GM08714 (cell line): Measurements from ENCODE around the gene GBX1.

Source experiments
- H3K4me3 ChIP-seq: fragments of 200-500 bp; sonication (Bioruptor generic); 2 replicates; pipeline ENCODE4 v1.5.1; 2014; ENCODE audit warnings: mild to moderate bottlenecking, low read length, inconsistent platforms
- ZNF274 ChIP-seq: IDR thresholded peaks from 2 replicates; pipeline ENCODE4 v1.6.1; 2012; ENCODE audit warnings: mild to moderate bottlenecking, low read depth, low read length

GBX1 gene

DNA sequence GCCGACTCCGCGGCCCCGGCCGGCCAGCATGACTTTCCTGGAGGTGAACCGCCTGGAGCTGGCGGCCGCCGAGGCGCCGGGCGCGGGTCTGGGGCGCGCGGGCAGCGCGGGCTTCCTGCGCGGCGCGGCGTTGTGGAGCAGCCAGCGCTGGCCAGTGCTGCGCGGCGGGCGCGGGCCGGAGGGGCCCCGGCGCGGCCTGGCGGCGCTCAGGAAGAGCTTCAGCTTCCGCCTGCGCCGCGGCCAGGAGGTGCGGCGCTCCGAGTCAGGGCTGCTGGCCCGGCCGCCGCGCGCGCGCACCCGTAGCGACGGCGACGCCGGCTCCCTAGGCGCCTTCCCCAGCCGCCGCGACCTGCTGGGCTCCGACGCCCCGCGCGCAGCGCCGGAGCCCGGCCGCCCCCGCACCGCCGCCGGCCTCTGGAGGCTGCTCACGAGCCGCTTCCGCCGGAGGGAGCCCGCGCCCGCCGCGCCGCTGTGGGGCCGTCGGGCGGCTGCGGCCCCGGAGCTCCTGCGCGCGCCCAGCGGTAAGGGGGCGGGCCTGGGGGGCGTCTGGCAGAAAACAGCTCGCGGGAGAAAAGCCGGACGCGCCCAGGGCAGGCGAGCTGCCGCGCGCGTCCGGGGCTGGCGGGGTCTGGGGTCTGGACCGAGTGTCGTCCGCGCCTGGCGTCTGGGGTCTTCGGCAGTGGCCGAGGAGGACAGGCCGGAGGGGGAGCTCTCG is 52.2 kb downstream of the GBX1 start:
- no peak overlapping the region for H3K4me3 ChIP-seq
- TF ChIP-seq ZNF274: no peak

DNA sequence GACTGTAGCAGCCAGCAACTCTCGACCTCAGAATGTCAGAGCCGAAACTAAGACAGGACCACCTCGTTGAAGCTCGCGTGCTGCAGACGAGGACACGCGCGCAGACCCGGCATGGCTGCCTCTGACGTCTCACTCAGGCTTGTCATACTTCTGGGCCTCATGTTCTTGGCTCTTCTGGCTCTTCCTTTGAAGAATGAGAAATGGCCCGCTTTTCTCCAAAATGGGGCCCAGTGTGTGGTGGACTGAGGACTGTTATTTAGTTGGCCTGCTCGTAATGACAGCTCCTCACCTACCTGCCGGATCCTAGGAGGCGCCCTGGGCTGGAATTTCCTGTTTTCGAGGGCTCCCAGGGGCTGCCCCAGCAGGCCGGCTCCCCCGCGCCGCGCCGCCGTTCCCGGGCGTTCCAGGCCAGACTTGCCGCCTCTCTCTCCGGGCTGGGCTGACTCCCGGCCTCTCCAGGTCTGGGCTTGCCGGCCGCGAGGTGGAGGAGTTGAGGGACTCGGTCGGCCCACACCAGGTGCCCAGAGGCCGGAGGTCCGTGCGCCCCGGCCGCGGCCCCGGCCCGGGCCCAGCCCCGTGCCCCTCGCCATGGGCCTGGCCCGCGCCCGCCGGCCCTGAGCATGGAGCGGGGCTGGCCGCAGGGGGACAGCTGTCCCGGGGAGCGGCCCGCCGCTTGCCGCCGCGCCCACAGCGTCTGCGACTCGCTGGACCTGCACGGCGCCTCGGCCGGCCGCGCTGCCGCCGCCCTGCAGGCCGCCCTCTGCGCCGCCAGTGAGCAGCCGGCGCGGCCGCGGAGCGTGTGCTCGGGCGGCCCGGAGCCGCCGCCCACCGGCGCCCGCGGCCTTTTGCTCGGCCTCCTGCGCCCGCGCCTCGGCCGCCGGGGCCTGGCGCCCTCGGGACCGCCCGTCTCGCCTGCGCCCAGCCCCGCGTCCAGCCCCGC is 53.1 kb downstream of the GBX1 start:
- no peak for TF ChIP-seq ZNF274

DNA sequence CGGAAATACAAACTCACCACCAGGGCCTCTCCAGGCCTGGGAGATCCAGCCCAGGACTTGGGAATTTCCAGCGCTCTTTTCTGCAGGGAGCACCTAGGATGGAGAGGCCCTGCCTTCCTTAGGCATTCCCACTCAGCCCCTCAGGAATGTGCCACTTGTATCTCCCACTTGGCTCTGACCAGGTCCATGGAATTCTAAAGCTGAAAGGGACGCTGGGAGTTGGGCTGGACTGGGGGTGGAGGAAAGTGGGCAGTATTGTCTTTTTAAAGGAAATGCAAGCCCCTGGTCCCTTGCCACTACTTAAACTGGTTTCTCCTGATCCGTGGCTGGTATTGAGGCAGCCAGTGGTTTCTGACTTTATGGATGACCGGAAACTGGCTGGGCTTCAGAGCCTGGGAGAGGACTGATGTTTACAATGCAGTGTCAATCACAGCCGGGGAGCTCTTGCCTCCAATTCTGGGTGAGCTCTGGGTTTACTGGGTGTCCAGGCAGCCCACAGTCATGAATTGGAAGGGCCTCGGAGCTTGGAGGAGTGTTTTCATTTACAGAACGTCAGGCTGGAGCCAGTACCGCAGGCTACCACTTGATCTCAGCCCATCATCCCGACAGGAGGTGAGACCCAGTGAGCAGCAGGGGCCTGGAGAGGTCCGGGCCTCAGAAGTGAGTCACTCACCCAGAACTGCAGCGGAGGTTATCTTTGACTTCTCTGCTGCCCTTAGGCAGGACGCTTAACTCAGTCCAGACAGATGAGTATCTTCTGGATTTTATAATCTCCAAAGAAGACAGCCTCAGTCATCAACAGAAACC is 53.9 kb downstream of the GBX1 start:
- TF ChIP-seq ZNF274: no peak
- H3K4me3 ChIP-seq: no peak overlapping the region

More for the DNA sequence above, 53.1 kb downstream of the GBX1 start:
- H3K4me3 ChIP-seq: no peak overlapping the region

DNA sequence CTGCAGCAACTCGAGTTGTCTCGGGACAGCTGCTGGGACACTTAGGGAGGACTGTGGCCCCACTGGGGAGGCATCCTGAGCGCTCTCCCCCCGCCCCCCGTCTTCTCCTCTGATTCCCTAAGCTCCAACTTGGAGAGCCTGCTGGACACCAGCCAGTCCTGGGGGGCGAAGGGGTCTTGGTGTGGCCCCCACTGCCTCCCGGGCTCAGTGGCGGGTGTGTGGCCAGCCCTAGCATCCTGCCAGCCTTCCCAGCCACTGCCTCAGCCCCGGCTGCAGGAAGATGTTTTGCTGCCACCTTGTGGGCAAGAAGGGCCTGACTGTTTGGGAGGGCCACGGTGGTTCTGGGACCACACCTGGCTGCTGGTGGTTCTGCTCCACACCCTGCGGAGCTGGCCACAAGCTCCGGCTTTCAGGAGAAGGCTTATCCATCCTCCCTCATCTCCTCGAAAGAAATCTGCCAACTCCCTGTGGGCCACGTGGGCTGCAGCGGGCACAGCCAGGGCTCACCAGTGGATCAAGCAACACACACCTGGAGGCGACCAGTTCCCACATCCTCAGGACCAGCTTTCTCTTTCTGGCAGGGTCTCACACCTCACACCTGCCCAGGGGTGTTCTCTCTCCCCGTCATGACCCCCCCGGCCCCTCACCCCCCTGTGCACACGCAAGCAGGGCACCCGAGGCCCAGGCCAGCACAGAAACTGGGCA is 56.4 kb downstream of the GBX1 start:
- no peak for TF ChIP-seq ZNF274
- H3K4me3 ChIP-seq: no peak overlapping the region

DNA sequence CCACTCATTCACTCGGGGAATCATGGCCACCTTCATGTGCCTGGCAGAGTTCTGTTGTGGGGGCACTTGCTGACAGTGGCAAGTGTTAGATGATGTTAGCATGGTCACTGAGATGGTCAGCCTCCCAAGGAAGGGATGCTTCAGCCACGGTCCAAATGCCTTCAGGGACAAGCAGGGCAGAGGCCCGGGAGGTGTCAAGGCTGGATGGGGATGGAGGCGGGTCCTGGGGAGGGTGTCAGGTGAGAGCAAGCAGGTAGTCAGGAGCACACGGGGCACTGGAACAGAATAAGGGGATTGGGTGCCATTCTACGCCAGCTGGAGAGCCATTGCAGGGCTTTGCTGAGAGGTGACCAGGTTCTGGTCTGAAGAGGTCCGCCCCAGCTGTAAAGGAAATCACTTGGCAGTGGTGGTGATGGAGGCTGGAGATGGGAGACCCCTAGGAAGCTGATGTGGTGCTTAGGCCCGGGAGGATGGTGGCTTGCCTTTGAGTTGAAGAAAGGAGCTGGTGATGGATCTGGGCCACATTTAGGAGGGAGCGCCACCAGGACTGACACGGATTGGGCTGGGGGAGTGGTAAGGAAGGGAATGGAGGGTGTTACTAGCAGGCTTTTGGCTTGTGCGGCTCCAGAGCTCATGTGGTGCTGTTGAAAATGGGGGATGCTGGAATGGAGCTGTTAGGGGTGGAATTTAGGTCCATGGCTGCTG is 57.1 kb downstream of the GBX1 start:
- no peak overlapping the region for H3K4me3 ChIP-seq
- no peak for TF ChIP-seq ZNF274

DNA sequence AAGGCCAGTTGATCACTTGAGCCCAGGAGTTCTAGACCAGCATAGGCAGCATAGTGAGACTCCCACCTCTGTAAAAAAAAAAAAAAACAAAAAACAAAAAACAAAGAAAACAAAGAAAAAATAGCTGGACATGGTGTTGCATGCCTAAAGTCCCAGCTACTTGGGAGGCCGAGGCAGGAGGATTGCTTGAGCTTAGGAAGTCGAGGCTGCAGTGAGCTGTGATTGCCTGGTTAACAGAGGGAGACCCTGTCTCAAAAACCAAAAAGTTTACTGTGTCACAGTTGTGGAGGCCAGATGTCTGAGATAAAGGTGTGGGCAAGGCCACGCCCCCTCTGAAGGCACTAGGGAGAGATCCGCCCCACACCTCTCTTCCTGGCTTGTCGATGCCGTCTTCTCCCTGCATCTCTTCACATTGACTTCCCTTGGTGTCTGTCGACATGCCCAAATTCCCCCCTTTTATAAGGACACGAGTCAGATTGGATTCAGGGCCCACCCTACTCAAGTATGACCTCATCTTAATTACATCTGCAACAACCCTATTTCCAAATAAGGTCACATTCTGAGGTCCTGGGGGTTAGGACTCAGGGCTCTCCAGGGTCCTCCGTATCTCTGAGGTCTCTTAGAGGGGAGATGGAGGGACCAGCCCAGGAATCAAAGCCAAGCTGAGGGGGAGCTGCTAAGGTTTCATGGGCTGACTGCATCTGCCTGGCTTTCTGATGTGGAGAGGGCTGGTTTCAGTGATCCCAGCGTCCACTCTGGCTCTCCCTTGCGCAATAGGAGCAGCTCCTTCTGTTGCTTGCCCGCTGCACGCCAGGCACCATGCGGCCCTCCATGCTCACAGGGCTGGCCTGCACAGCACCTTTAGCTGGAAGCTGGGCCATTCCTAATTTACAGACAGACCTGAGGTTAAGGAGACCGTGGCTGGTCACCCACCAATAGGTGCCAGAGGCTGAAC is 58.1 kb downstream of the GBX1 start:
- no peak for TF ChIP-seq ZNF274
- H3K4me3 ChIP-seq: no peak overlapping the region

DNA sequence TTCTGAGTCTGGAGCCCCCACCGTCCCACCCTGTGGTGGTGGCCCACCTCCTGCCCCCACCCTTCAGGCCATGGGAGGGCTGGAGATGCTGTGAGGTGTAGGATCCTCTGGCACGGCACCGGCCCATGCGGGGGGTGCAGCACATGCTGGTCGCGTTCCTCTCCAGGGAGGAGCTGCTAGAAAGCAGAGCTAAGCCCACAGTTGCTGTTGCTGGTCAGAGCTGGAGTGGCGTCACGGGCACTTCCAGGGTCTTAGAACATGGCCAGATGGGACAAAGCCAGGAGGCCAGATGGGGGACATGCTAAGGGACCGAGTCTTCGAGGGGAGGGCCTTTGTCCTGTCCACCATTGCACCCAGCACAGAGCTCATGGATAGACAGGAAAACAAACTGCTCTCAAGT is 59.6 kb downstream of the GBX1 start:
- no peak overlapping the region for H3K4me3 ChIP-seq
- TF ChIP-seq ZNF274: no peak

DNA sequence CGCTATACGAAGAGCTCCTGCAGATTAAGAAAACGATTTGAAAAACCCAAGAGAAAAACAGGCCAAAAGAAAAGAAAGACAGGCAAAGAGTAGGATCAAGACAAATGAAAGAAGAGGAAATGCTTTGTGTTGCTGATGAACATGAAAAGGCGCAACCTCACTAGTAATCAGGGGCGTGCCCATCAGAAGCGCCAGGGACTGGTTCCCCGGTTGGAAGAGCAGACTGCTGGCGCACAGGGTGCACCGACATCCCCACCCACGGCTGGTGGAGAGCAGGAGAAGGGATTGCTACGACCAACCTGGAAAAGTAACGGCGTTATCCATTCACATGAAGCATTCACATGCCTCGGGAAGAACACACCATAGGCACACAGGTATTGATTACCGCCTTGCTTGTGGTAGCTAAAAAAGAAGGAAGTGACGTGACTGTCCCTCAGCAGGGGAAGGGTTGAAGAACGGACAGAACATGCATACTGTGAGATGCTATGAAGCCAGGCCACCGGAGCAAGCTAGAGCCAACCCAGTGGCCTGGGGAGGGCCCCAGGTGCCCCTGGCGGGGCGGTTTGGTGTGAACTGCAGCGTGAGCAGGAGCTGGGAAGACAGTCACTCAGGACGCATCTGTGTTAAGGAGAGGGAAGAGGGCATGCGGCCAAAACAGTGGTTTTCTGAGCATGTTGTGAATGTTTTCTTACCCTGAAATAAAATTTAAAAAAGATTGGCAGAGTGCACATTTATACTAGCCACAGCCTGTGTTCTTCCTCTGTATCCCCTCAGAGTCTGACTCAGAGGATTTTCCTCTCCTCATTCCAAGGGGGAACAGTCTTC is 62.9 kb downstream of the GBX1 start:
- no peak overlapping the region for H3K4me3 ChIP-seq
- no peak for TF ChIP-seq ZNF274

DNA sequence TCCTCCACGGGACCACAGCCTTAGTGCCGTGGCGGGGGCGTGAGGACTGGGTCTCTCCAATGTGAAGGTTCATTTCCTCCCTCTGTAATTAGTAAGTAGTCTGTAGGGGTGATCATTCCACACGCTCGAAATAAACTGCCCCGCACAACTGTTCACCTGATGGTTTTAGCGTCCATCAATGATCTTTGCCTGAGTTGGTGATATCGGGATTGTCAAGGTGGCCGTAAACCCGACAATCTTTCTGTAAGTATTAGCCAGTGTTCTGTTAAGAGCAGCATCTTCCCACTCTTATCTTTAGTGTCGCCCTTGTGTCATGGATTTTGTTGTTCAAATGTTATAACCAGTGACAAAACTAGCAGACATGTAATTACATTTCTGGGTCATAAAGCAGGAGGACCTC is 63.5 kb downstream of the GBX1 start:
- no peak for TF ChIP-seq ZNF274
- H3K4me3 ChIP-seq: no peak overlapping the region

DNA sequence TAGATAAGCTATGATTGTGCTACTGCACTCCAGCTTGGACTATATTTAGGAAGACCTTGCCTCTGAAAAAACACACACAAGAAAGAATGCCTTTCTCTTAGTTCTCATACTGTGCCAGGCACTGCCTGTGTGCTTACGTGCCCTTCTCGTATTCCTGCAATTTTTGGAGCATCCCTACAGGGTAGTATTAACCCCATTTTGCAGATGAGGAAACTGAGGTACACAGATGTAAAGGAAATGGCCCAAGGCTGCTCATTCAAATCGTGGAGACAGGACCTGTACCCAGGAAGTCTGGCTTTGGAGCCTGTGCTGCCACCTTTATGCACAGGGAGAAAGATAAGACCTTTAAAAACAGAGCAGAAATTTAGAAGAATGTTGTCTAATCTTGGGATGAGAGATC is 64.5 kb downstream of the GBX1 start:
- no peak for TF ChIP-seq ZNF274
- H3K4me3 ChIP-seq: no peak overlapping the region

DNA sequence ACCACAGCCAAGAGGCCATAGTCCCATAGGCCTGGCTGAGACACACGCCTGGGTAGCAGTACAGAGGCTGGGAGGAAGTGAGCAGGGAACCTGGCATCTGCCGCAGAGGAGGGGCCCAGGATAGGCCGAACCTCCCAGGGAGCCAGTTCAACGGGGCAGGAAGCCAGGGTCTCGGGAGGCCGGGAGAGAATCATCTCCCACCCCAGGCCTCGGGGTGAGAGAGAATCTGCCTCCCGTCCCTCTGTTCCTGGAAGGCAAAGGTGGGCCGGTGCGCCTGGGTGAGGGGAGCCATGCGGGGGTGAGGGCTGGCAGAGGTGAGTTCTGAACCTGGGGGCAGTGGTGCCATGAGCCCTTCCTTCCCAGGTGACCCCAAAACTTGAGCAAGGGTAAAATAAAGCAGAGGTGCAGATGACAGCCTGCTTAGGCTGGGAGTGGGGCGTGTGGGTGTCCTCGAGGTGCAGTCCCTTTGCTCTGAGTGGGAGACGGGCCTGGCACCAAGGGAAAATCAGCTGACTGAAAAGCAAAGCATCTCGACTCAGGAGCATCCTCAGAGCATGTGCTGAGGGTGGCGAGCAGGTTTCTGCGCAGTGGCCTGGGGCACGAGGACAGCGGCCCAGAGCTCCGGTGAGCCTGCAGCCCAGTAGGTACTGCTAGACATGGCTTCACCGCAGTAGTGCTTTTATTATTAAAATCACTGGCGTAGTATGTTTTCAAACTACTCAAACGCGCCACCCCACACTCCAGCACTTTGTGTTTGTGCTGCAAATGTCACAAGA is 65.7 kb downstream of the GBX1 start:
- no peak overlapping the region for H3K4me3 ChIP-seq
- no peak for TF ChIP-seq ZNF274

DNA sequence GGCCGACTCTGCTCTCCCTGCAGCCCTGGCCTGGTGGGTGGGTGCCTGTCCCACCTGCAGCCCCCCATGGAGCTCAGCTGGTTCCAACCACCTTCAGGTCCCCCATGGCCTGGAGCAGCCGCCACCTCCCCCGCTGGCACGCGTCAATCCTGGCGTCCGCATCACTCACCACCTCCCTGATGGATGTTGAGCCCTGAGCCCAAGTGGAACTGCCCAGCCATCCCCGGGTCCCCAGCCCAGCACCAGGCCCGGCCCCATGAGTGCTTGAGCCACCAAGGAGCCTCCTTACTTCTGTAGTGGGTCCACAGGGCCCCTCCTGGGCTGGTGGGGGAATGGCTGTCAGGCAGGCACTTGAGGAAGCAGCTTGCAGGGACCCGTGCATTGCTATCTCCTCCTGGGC is 66.6 kb downstream of the GBX1 start:
- H3K4me3 ChIP-seq: no peak overlapping the region
- TF ChIP-seq ZNF274: no peak
